Testis (tissue), 2 donors: ENCODE measurements around the gene GET4.

Source experiments
- POLR2A ChIP-seq: fragments of 450-650 bp; IDR thresholded peaks from one replicate; pipeline ENCODE4 v1.6.1; 2017; ENCODE audit warnings: antibody characterized with exemption, mild to moderate bottlenecking, moderate library complexity
- TF ChIP-seq, protein P1 (sequence below), 3 experiments: fragments of 450-650 bp in 2 of 3; fragments of 200-600 bp in 1 of 3; sonication (generic) in 1 of 3; IDR thresholded peaks; one replicate each; pipeline ENCODE4 v1.5.1; 2016 to 2019; ENCODE audit warnings: antibody characterized with exemption in 3 of 3, mild to moderate bottlenecking in 2 of 3, moderate library complexity in 1 of 3

DNA sequence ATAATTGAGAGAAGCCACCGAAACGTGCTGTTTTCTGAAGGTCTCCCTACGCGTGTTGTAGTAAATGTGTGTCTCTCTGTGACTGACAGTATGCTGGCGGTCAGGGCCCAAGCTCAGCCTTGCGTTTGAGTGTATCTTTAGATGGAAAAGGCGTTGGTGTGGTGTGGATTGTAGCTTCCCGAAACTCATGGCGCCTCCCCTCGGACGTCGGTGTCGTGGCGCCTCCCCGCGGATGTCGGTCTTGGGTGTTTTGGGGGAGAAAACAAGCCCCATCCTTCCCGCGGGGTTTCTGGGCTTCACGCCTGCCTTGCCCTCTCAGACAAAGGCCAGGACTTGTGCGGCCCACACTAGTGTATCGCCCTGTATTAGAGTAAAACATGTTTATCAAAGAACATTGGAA, 31.3 kb upstream of the GET4 start:
- TF ChIP-seq, protein P1, sequence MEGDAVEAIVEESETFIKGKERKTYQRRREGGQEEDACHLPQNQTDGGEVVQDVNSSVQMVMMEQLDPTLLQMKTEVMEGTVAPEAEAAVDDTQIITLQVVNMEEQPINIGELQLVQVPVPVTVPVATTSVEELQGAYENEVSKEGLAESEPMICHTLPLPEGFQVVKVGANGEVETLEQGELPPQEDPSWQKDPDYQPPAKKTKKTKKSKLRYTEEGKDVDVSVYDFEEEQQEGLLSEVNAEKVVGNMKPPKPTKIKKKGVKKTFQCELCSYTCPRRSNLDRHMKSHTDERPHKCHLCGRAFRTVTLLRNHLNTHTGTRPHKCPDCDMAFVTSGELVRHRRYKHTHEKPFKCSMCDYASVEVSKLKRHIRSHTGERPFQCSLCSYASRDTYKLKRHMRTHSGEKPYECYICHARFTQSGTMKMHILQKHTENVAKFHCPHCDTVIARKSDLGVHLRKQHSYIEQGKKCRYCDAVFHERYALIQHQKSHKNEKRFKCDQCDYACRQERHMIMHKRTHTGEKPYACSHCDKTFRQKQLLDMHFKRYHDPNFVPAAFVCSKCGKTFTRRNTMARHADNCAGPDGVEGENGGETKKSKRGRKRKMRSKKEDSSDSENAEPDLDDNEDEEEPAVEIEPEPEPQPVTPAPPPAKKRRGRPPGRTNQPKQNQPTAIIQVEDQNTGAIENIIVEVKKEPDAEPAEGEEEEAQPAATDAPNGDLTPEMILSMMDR (IDR thresholded peaks at IDR 0.05), result no peak
- no peak for TF ChIP-seq POLR2A
